HG03045 (cell line): Measurements from ENCODE around the gene FAM98B.

Experiments used
- ATAC-seq: cut with Tn5 transposase; IDR thresholded peaks from one replicate; pipeline ENCODE4 v1.9.1; 2021; ENCODE audit warnings: mild to moderate bottlenecking, moderate library complexity; ENCODE audit not compliant: unreplicated experiment

Gene FAM98B

DNA sequence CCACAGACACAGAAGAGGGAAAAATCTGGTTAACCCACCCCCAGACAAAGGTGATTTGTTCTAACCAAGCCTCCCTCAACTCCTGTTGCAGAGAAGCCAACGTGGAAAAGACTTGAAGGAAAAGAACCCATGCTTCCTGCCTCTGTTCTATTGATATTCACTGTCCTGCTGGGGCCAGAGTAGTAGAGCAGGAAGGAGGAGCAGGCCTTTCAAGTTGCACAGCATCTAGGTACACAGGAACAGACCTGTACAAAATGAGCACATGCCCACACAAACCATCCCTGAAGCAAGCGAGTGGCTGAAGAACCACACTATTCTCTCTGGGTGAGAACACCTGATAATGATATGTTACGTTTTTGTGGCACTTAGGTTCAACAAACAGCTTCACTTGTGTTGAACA lies 80.8 kb downstream of the FAM98B start:
- no peak for ATAC-seq

DNA sequence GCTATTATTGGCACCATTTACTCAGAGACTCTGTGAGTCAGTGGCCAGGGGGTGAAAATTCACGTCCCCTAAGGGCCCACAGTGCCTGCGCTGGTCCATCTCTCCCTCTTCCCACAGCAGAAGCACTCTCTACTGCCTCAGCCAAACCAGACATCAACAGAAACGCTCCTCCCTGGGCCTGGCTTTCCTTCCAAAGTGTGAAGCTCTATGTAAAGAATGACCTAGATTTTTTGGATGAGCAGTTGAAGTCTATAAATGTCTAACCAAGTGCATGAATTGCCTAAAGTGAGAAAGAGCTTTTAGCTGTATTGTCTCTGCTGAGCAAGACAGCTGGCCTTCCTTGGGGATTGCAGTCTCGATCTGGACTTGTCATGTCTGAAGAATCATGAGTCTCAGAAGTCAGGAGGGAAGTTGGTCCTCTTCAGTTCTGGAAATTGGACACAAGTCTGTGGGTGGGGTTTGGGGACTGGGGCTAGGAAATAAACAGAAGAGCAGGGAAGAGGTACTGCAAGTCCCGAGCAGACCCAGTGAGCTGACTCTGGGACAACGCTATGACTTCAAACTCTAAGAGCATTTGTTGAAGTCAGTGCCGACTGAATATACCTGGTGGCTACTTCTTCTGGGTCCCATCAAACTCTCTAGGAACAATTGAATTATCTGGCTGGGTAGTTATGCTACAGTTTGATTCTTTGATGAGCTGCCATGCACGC lies 81.7 kb downstream of the FAM98B start:
- ATAC-seq, result no peak

DNA sequence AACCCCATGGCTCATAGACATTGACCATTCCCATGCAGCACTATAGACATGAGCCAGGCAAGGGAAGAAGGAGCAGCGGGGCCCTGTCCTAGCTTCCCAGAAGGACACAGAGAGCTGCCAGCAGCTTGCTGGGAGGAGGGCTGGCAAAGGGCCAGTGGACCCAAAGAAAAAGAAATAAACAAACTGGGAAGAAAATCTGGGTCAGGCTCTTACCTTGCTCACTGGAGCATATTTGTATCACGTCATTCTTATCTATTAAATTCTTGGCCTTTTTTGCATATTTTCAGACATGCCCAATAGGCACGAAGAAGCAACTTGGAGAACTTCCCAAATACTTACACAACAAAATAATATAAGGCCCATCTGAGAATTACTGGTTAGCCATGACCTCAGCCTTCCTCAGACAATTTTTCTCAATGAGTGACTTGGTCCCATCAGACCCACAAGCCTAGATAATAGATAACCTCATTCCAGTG lies 82.3 kb downstream of the FAM98B start:
- ATAC-seq, result no peak
